ENCODE measurements around the gene RIN3. TPM values are rescaled to one million over a fixed set of nuclear protein-coding genes. Genes with fewer than 3 reads are reported as not detected.

Gene RIN3
- total RNA-seq, 1 donor from 2014 or later, result 0.22 TPM

- no peaks in the 10 kb centered on the region for H3K4me1 ChIP-seq
- DNase-seq (ENCODE audit: low spot score), result no peak
- H2AFZ ChIP-seq (replicated peaks), result no peak overlapping the region
- H3K36me3 ChIP-seq, result no peaks in the 10 kb centered on the region
- H3K27ac ChIP-seq, result no peak overlapping the region
- Mint-ChIP-seq H3K9me3 (peaks cover 1% of the 10 kb centered on the region), H3K36me3 (no peaks in the 10 kb centered on the region), H3K27ac (no peak overlapping the region), H3K4me1 (no peaks in the 10 kb centered on the region), H3K4me3 (no peak overlapping the region), H3K27me3 (ENCODE audit: insufficient read depth, low read depth) (peaks cover 4% of the 10 kb centered on the region)
- no peak overlapping the region for H3K9ac ChIP-seq
- TF ChIP-seq EZH2 (IDR thresholded peaks at IDR 0.05), result no peak
- TF ChIP-seq EZH2phosphoT487 (IDR thresholded peaks at IDR 0.05), result no peak
- no peak for TF ChIP-seq CTCF (IDR thresholded peaks at IDR 0.05)
- H3K27me3 ChIP-seq, result no peaks in the 10 kb centered on the region
- H3K4me2 ChIP-seq, result no peak overlapping the region
- H3K4me3 ChIP-seq, result no peak overlapping the region
- no peaks in the 10 kb centered on the region for H3K79me2 ChIP-seq (ENCODE audit: low read depth)
- H4K20me1 ChIP-seq (ENCODE audit: low read depth), result no peaks in the 10 kb centered on the region
- H3F3A ChIP-seq (ENCODE audit: low read depth), result no peaks in the 10 kb centered on the region
- no peaks in the 10 kb centered on the region for H3K9me3 ChIP-seq (ENCODE audit: low read depth)
These were observed 51.6 kb downstream of the RIN3 start for GRCh38 chr14:92565040-92565717.

GRCh38 chr14:92565718-92566115 is 52.1 kb downstream of the RIN3 start:
- H3K9me3 ChIP-seq (ENCODE audit: low read depth), result no peaks in the 10 kb centered on the region
- H3K4me2 ChIP-seq, result no peak overlapping the region
- H3K4me1 ChIP-seq, result no peaks in the 10 kb centered on the region
- no peaks in the 10 kb centered on the region for H3K79me2 ChIP-seq (ENCODE audit: low read depth)
- H3K9ac ChIP-seq, result no peak overlapping the region
- no peak overlapping the region for H2AFZ ChIP-seq (replicated peaks)
- Mint-ChIP-seq H3K9me3 (peaks cover 1% of the 10 kb centered on the region), H3K36me3 (no peaks in the 10 kb centered on the region), H3K4me3 (no peak overlapping the region), H3K27me3 (ENCODE audit: insufficient read depth, low read depth) (peaks cover 4% of the 10 kb centered on the region), H3K4me1 (no peaks in the 10 kb centered on the region), H3K27ac (no peak overlapping the region)
- H3K27ac ChIP-seq, result no peak overlapping the region
- TF ChIP-seq EZH2 (IDR thresholded peaks at IDR 0.05) (no peak), CTCF (IDR thresholded peaks at IDR 0.05) (no peak), EZH2phosphoT487 (IDR thresholded peaks at IDR 0.05) (no peak)
- no peaks in the 10 kb centered on the region for H4K20me1 ChIP-seq (ENCODE audit: low read depth)
- H3K36me3 ChIP-seq, result no peaks in the 10 kb centered on the region
- H3F3A ChIP-seq (ENCODE audit: low read depth), result no peaks in the 10 kb centered on the region
- no peaks in the 10 kb centered on the region for H3K27me3 ChIP-seq
- DNase-seq (ENCODE audit: low spot score), result no peak
- H3K4me3 ChIP-seq, result no peak overlapping the region

GRCh38 chr14:92567173-92567725 is 53.7 kb downstream of the RIN3 start:
- Mint-ChIP-seq H3K27ac (no peak overlapping the region), H3K27me3 (ENCODE audit: insufficient read depth, low read depth) (peaks cover 4% of the 10 kb centered on the region), H3K4me1 (no peaks in the 10 kb centered on the region), H3K36me3 (no peaks in the 10 kb centered on the region), H3K4me3 (no peak overlapping the region), H3K9me3 (peaks cover 1% of the 10 kb centered on the region)
- no peak for DNase-seq (ENCODE audit: low spot score)
- no peak overlapping the region for H3K4me3 ChIP-seq
- H3K9me3 ChIP-seq (ENCODE audit: low read depth), result no peaks in the 10 kb centered on the region
- H2AFZ ChIP-seq (replicated peaks), result no peak overlapping the region
- H3K27ac ChIP-seq, result no peak overlapping the region
- no peaks in the 10 kb centered on the region for H3K36me3 ChIP-seq
- H3K4me1 ChIP-seq, result no peaks in the 10 kb centered on the region
- no peaks in the 10 kb centered on the region for H3K27me3 ChIP-seq
- no peaks in the 10 kb centered on the region for H3K79me2 ChIP-seq (ENCODE audit: low read depth)
- H3K9ac ChIP-seq, result no peak overlapping the region
- H4K20me1 ChIP-seq (ENCODE audit: low read depth), result no peaks in the 10 kb centered on the region
- no peak overlapping the region for H3K4me2 ChIP-seq
- TF ChIP-seq EZH2 (IDR thresholded peaks at IDR 0.05) (no peak), CTCF (IDR thresholded peaks at IDR 0.05) (no peak), EZH2phosphoT487 (IDR thresholded peaks at IDR 0.05) (no peak)
- no peaks in the 10 kb centered on the region for H3F3A ChIP-seq (ENCODE audit: low read depth)

Data from neural progenitor cell (in vitro differentiated cells).